ENCODE results near the gene ARL6IP4.
A peak's percentile ranks its signal among the peaks of the same experiment; 100 is the strongest.

The ARL6IP4 gene

GRCh38 chr12:122959566-122960192, 20.8 kb upstream of the ARL6IP4 start:
- no peak for DNase-seq

GRCh38 chr12:122960193-122960569, 20.3 kb upstream of the ARL6IP4 start:
- DNase-seq, result no peak

GRCh38 chr12:122961531-122962329, 18.8 kb upstream of the ARL6IP4 start:
- DNase-seq, result peak; percentile 56

GRCh38 chr12:122963941-122964265, 16.6 kb upstream of the ARL6IP4 start:
- DNase-seq, result no peak

GRCh38 chr12:122964439-122965257, 15.8 kb upstream of the ARL6IP4 start:
- peak; percentile 19 for DNase-seq

- peak; percentile 17 for DNase-seq
These were observed 15.1 kb upstream of the ARL6IP4 start for GRCh38 chr12:122965321-122965751.

GRCh38 chr12:122965851-122966742, 14.4 kb upstream of the ARL6IP4 start, which contains the start of gene ABCB9:
Gene ABCB9, minus strand, starts transcription at chr12:122966463. Its CDS starts 6,228 bp downstream, at chr12:122960235.
- peak; percentile 94 for DNase-seq

GRCh38 chr12:122966743-122967550, 13.5 kb upstream of the ARL6IP4 start:
- no peak for DNase-seq

- DNase-seq, result no peak
These were observed 12.4 kb upstream of the ARL6IP4 start for GRCh38 chr12:122968104-122968503.

- peak; percentile 18 for DNase-seq
These were observed 10.8 kb upstream of the ARL6IP4 start for GRCh38 chr12:122969676-122970075.

GRCh38 chr12:122974274-122974891, 6.1 kb upstream of the ARL6IP4 start:
- peak; percentile 99 for DNase-seq

GRCh38 chr12:122974892-122975789, 5.3 kb upstream of the ARL6IP4 start, which contains the start of gene OGFOD2:
Gene OGFOD2, plus strand, starts transcription at chr12:122975244. Its CDS starts 8 bp downstream, at chr12:122975252.
- peak; percentile 97 for DNase-seq

- DNase-seq, result peak; percentile 75
These were observed 4.5 kb upstream of the ARL6IP4 start for GRCh38 chr12:122975790-122976647.

GRCh38 chr12:122976648-122976975, 3.9 kb upstream of the ARL6IP4 start:
- no peak for DNase-seq

- DNase-seq, result no peak
These were observed 3.3 kb upstream of the ARL6IP4 start for GRCh38 chr12:122977153-122977552.

GRCh38 chr12:122977655-122978392, 2.7 kb upstream of the ARL6IP4 start:
- DNase-seq, result no peak

GRCh38 chr12:122978507-122978955, 1.9 kb upstream of the ARL6IP4 start:
- no peak for DNase-seq
